ENCODE measurements around the gene AVPR2.

Gene AVPR2

GRCh38 chrX:153878969-153879653 lies 25.4 kb upstream of the AVPR2 start:
- TF ChIP-seq NFIC (IDR thresholded peaks at IDR 0.05) (no peak), USF1 (IDR thresholded peaks at IDR 0.05) (no peak), CREB1 (IDR thresholded peaks at IDR 0.05; ENCODE audit: low read depth) (no peak), TAF1 (IDR thresholded peaks at IDR 0.05; ENCODE audit: low read depth) (no peak), ZBTB7A (IDR thresholded peaks at IDR 0.05; ENCODE audit: low read depth) (no peak), EP300 (IDR thresholded peaks at IDR 0.05; ENCODE audit: borderline replicate concordance) (no peak), CEBPB (IDR thresholded peaks at IDR 0.05) (no peak), TEAD4 (IDR thresholded peaks at IDR 0.05) (no peak), EGR1 (IDR thresholded peaks at IDR 0.05) (no peak), FOXM1 (IDR thresholded peaks at IDR 0.05; ENCODE audit: borderline replicate concordance, low read depth) (no peak), RAD21 (IDR thresholded peaks at IDR 0.05; ENCODE audit: low read depth) (no peak), YY1 (IDR thresholded peaks at IDR 0.05; ENCODE audit: low read depth) (no peak), MAX (IDR thresholded peaks at IDR 0.05) (no peak), TCF12 (IDR thresholded peaks at IDR 0.05; ENCODE audit: low read depth) (no peak)
- TF ChIP-seq, protein P1, sequence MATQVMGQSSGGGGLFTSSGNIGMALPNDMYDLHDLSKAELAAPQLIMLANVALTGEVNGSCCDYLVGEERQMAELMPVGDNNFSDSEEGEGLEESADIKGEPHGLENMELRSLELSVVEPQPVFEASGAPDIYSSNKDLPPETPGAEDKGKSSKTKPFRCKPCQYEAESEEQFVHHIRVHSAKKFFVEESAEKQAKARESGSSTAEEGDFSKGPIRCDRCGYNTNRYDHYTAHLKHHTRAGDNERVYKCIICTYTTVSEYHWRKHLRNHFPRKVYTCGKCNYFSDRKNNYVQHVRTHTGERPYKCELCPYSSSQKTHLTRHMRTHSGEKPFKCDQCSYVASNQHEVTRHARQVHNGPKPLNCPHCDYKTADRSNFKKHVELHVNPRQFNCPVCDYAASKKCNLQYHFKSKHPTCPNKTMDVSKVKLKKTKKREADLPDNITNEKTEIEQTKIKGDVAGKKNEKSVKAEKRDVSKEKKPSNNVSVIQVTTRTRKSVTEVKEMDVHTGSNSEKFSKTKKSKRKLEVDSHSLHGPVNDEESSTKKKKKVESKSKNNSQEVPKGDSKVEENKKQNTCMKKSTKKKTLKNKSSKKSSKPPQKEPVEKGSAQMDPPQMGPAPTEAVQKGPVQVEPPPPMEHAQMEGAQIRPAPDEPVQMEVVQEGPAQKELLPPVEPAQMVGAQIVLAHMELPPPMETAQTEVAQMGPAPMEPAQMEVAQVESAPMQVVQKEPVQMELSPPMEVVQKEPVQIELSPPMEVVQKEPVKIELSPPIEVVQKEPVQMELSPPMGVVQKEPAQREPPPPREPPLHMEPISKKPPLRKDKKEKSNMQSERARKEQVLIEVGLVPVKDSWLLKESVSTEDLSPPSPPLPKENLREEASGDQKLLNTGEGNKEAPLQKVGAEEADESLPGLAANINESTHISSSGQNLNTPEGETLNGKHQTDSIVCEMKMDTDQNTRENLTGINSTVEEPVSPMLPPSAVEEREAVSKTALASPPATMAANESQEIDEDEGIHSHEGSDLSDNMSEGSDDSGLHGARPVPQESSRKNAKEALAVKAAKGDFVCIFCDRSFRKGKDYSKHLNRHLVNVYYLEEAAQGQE (IDR thresholded peaks at IDR 0.05; ENCODE audit: low read depth) = no peak

- TF ChIP-seq EP300 (IDR thresholded peaks at IDR 0.05; ENCODE audit: borderline replicate concordance) (no peak), TCF12 (IDR thresholded peaks at IDR 0.05; ENCODE audit: low read depth) (no peak), CEBPB (IDR thresholded peaks at IDR 0.05) (no peak)
These were observed 24.6 kb upstream of the AVPR2 start for GRCh38 chrX:153879741-153880439.

DNA sequence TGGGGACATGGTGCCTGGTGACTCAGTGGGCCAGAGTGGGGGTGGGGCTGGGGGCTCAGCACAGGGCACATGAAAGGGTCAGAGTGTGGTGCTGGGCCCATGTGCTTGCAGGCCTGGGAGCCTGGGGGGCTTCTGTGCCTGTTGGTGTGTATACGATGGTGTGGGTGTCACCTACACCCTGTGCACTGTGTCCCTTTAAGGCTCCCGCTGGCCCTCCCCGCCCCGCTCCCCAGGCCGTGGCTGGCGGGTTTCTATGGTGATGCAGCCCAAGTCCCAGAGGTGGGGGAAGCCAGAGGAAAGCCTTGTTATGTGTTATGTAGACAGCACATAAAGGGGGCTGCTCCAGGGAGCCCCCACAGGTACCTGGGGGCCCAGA lies 24.0 kb upstream of the AVPR2 start:
- TF ChIP-seq NFIC (IDR thresholded peaks at IDR 0.05) = no peak
- no peak for TF ChIP-seq EGR1 (IDR thresholded peaks at IDR 0.05)
- no peak for TF ChIP-seq USF1 (IDR thresholded peaks at IDR 0.05)
- TF ChIP-seq CEBPB (IDR thresholded peaks at IDR 0.05) = no peak
- no peak for TF ChIP-seq TCF12 (IDR thresholded peaks at IDR 0.05; ENCODE audit: low read depth)
- TF ChIP-seq EP300 (IDR thresholded peaks at IDR 0.05; ENCODE audit: borderline replicate concordance) = no peak
- TF ChIP-seq ZBTB7A (IDR thresholded peaks at IDR 0.05; ENCODE audit: low read depth) = no peak
- TF ChIP-seq, protein P1 (IDR thresholded peaks at IDR 0.05; ENCODE audit: low read depth) = no peak
- TF ChIP-seq CREB1 (IDR thresholded peaks at IDR 0.05; ENCODE audit: low read depth) = no peak

DNA sequence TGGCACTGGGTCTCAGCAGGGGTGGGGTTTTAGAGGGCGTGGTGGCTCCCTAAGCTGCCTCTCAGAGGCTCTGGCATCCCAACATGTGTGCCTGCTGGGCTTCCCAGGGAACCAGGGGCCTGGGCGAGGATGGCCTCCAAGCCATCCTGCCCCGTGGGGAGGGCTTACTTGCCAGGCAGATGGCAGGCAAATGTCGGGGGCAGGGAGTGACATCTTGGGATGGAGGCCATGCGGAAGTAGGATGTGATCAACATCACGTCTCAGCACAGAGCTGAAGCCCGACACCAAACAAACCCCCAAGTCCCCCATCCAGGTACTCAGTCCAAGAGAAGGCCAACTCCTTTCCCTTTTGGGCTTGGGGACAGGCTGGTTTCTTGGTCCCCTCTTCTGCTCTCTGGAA lies 23.2 kb upstream of the AVPR2 start:
- TF ChIP-seq, protein P1 (IDR thresholded peaks at IDR 0.05; ENCODE audit: low read depth) = no peak
- no peak for TF ChIP-seq EGR1 (IDR thresholded peaks at IDR 0.05)
- no peak for TF ChIP-seq NFIC (IDR thresholded peaks at IDR 0.05)
- TF ChIP-seq EP300 (IDR thresholded peaks at IDR 0.05; ENCODE audit: borderline replicate concordance) = no peak
- TF ChIP-seq CEBPB (IDR thresholded peaks at IDR 0.05) = no peak
- TF ChIP-seq RAD21 (IDR thresholded peaks at IDR 0.05; ENCODE audit: low read depth) = no peak
- no peak for TF ChIP-seq USF1 (IDR thresholded peaks at IDR 0.05)

Measured in Ishikawa (cell line).